HG03108 (cell line): ENCODE results near the gene SRRT.
"Not testable (repeated sequence)": the region's sequence is repeated elsewhere in the genome, so short reads cannot be mapped to it uniquely, and the experiment has no call there.

ENCODE experiments used
- ATAC-seq: cut with Tn5 transposase; IDR thresholded peaks from one replicate; pipeline ENCODE4 v1.9.1; 2021; ENCODE audit warnings: moderate library complexity; ENCODE audit not compliant: unreplicated experiment

The SRRT gene

DNA sequence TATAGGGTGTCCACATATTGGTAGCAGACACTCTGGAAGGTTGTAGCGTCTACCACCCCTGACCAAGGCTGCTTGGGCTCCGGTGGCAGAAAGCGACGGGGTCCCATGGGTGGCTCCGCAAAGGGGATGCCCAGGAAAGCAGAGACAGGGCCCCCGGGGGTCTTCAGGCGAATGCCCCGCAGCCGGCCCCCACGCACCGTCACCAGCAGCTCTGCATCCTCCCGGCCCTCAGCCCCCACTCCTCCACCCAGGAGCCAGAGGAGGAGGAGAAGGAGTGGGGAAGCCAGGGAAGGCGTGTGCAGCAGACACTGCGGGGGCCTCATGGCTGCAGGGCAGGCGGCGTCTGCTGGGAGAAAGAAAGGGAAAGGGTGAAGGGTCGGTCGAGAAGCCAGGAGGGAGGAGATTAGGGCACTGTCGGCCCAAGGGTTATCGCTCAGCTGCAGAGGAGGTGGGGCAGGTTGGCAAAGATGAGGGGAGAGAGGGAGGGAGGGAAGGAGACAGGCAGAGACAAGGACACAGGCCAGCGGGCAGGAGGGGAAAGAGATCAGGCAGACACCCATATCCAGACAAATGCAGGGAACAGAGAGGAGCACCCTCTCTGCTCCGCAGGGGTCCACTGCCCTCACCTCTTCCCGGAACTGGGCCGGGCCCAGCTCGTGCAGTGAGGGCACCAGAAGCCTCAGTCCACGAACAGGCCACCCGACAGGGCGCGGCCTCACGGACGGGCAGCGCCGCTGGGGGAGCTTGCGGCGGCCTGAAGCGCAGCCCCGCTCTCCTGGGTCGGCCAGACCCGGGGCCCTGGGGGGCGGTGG lies 19.2 kb downstream of the SRRT start:
- no peak for ATAC-seq

DNA sequence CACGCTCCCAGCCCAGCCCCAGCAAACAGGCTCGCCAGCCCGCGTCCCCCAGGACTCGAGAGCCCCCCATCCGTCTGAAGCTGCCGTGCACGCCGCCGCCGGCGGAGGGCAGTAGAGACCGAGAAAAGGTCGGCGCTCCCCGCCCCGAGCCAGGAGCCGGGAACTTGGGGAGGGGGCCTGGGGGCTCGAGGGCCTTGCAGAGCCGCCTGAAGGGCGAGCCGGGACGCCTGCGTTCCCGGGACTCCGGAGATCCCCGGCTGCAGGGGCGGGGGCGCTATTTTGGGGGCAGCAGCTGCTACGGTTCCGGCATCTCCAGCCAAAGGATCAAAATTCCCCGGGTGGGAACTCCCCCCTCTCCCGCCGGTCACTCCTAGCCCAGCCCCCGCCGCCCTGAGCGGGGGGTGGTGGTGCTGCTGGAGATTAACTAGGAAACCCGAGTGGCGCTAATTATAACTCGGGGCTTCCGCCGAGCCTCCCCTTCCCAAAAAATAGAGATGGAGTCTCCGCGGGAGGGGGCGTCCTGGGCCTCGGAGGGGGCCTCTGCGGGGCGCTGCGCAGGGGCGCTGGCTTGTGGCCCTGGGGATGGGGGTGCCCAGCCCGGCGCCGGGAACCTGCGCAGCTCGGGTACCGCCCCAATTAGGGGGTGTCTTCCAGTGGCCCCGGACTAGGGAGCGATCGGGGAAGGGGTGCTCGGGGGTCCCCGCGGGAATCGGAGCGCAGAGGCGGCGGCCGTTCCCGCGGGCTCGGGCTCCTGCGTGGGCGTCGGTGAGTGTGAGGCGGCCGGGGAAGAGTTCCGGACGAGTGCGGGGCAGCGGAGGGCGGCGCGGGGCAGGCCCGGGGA lies 20.2 kb downstream of the SRRT start:
- ATAC-seq: no peak

DNA sequence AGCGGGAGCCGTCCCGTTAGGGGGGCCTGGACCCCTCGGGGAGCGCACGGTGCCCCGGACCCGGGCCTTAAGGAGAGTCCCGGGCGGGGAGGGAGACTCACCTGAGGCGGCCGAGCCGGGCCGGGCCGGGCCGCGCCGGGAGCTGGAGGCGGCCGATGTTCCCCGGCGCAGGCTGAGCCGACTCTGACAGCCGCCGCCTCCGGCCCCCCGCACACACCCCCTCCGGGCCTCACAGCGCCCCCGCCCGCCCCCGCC lies 20.7 kb downstream of the SRRT start, which contains the start of gene ACHE:
Gene ACHE (minus strand): TSS at position 188 of the 255 bp plus-strand sequence. CDS start 1,656 bp downstream, outside the sequence.
- ATAC-seq: no peak

DNA sequence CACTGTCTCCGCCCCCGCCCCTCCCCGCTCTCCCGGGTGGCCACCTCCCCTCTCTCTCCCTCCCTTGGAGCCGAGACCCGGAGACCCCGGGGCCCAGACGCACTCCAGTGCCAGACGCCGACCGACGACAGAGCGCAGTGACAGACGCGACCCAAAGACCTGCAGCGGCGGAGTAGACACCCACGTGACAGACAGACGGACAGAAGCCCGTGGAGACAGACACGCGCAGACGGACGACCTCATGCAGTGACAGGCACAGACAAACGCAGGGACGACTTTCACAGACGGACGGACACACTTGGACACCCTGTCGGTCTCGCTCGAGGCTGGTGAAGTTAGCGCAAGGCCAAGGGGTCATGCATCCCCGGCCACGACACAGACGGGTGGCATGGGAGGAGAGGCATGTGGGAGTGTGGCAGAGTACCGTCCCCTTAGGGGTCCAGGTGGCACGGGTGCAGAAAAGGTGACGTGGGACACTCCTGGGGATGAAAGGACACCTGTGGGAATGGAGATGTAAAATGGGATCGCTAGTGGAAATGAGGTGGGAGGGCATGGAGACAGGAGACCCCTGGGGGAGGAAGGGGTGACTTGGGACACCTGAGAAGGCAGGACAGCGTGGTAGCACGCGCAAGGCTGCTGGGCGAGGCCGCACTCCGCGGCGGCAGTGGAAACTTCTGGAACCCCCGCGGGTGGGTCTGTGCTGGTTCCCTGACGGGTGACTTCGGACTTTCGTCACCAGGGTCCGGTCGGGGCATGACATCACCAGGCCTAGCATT lies 21.2 kb downstream of the SRRT start:
- no peak for ATAC-seq

DNA sequence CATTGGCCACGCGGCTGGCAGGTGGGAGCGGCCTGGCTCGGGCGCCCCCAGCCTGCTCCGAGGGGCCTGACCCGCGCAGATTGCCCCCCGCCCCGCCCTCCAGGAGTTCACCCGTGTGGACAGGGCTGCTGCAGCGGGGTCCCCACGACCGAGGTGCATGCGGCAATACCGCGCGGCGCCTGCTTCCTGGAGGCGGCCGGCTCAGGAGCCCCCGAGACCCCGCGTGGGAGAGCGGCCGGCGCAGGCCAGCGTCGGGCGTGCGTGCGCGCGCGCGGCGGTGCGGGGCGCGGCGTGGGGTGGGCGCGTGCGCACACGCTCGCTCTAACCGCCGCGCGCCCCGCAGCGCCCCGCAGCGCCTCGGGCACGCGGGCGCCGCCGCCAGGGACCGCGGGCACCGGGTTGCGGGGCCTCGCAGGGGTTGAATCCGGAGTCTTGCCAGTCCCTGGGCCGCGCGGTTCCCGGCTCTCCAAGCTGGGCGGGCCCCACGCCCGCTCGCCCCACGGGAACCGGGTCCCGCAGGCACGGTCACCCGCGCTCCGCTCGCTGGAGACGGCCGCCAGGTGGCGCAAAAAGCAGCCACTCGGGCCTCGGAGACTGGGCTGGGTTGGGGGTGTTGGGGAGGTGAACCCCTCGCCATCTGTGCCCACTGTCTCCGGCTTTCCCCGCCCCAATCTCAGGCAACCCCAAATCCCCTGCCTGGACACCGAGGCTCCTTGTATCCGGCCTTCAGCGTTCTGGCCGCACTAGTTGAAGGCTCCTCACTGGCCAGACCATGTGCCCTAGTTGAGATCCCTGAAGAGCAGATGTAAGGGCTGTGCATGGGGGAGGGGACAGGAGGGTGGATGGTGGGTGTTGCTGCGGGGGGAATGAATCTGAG lies 22.1 kb downstream of the SRRT start:
- ATAC-seq: no peak

DNA sequence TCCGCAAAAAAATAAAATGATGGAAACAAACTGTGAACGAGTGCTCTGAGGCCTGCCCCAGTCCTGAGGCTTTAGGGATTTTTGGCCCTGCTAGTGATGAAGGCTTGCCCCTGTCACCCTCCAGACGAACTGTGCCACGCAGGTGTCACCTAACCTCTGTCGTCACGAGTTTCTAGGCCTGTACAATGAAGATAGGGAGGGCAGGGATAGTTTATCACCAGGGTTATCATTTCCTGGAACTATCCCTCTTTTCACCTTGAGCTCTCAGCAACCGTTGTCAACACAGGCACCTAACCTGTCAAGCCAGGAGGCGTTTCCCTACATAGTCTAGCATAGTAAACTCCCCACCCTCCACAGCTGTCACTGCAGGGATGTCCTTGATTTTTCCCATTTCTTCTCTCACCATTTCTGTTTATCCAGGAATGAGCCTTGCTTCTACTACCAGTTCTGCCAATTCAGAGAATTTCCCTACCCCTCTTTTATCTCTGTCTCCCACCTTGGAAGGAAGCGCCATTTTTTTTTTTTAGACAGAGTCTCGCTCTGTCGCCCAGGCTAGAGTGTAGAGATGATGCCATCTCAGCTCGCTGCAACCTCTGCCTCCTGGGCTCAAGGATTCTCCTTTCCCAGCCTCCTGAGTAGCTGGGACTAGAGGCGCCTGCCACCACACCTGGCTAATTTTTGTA lies 23.0 kb downstream of the SRRT start:
- ATAC-seq: no peak

DNA sequence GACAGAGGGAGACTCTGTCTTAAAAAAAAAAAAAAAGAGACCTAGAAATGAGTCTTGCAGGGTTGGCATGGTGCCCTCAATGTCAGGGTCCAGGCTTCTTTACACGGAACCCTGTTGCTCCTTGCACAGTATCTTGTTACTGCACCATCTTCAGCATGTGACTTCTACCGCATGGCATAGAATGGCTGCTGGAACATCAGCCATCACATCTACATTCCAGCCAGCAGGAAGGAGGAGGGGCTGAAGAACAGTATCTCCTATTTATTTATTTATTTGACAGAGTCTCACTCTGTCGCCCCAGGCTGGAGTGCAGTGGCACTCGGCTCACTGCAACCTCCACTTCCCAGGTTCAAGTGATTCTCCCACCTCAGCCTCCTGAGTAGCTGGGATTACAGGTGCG lies 24.5 kb downstream of the SRRT start:
- no peak for ATAC-seq

DNA sequence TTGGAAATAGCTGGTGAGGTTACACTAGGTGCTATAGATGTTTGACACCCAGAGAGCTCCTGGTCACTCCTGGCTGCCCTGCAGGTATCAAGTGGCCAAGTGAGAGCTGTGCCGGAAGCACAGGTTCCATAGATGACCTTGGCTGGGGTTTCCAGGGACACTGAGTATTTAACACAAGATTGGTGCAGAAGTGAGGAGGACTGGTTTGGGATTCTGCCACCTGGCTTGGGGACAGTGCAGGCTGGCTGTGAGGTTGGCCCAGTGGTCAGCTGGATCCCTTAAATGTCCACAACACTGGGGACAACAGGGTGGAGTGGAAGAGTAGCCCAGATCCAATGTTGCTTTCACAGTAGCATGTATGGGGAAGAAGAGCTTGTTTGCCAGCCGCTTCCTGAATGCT lies 26.1 kb downstream of the SRRT start:
- ATAC-seq: no peak

DNA sequence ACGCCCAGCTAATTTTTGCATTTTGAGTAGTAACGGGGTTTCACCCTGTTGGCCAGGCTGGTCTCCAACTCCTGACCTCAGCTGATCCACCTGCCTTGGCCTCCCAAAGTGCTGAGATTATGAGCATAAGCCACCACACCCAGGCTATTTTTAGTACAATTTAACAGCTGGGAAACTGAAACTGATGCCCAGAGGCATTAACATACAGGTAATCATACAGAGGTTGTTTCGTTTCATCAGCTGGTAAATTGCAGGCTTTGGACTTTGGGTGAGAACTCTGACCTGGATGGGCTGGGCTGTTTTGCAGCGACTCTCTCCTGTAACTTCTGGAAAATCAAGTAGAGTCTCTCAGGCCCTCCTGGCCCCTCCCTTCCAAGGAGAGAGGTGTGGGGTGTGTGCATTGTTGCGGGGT lies 27.0 kb downstream of the SRRT start:
- no peak for ATAC-seq

DNA sequence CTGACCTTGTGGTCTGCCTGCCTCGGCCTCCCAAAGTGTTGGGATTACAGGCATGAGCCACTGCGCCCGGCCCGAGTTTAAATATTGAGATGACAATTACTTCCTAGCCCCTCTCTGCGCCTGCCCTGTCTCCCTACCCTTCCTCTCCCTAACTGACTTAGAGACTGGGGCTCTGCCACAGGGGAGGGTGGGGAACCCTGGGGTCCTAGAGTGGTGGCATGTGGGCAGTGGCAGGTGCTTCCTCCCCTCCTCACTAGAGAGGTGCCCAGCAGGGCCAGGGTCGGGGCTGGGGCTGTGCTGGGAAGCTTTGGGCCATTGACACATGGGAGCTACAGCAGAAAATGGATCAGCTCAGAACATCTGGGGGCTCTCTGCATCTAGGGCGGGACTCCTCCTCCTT lies 27.7 kb downstream of the SRRT start:
- no peak for ATAC-seq

DNA sequence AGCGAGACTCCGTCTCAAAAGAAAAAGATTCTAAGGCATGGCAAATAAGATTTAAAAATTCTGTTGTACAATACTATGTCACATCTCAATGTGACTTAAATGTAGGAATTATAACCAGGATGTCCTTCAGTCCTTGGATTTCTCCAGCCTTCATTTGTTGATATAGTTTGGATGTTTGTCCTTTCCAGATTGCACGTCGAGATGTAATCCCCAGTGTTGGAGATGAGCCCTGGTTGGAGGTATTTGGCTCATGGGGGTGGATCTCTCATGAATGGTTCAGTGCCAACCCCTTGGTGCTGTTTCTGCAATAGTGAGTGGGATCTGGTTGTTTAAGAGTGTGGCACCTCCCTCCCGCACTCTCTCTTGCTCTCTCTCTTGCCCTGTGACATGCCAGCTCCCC lies 33.6 kb downstream of the SRRT start:
- no peak for ATAC-seq

DNA sequence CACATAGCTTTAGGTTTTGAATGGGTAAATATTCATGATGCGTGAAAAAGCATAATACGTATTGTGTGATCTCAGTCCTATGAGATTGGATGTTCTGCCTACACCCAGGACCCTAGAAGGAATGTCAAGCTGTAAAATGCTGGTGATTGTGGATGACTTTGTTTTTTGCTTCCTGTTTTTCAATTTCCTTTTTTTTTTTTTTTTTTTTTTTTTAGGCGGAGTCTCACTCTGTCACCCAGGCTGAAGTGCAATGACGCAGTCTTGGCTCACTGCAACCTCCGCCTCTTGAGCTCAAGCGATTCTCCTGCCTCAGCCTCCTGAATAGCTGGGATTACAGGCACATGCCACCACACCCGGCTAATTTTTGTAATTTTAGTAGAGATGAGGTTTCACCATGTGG lies 35.5 kb downstream of the SRRT start:
- not testable (repeated sequence) for ATAC-seq

DNA sequence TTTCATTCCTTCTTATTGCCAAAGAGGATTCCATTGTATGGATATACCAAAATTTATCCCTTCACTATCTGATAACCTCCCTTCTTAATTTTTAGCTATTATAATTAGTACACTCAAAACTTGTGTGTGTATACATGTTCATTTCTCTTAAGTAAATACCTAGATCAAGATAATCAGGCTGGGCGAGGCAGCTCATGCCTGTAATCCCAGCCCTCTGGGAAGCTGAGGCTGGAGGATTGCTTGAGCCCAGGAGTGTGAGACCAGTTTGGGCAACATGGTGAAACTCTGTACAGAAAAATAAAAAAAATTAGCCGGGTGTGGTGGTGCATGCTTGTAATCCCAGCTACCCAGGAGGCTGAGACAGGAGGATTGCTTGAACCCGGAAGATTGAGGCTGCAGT lies 36.6 kb downstream of the SRRT start:
- no peak for ATAC-seq

DNA sequence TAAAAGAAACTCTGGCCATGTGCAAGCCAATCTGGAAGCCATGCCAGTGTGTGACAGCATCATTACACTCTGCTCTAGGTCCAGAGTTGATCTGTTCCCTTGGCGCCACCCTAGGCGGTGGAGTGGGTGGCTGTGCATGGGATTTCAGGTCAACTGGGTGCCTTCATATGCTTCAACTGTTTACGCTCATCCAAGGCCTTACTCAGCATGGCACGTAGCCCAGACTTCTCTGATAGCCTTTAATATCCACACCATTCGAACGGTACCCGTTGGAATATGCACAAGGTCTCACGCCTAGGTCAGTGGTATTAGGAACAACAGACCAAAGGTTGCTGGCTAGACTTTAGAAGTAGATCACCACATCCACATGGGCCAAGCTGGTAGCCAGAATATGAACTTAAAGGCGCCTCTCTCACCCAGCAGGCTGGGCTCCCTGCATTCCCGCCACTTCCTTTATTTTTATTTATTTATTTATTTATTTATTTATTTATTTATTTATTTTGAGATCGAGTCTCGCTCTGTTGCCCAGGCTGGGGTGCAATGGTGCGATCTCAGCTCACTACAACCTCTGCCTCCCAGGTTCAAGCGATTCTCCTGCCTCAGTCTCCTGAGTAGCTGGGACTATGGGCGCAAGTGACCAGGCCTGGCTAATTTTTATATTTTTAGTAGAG lies 39.4 kb downstream of the SRRT start:
- no peak for ATAC-seq

DNA sequence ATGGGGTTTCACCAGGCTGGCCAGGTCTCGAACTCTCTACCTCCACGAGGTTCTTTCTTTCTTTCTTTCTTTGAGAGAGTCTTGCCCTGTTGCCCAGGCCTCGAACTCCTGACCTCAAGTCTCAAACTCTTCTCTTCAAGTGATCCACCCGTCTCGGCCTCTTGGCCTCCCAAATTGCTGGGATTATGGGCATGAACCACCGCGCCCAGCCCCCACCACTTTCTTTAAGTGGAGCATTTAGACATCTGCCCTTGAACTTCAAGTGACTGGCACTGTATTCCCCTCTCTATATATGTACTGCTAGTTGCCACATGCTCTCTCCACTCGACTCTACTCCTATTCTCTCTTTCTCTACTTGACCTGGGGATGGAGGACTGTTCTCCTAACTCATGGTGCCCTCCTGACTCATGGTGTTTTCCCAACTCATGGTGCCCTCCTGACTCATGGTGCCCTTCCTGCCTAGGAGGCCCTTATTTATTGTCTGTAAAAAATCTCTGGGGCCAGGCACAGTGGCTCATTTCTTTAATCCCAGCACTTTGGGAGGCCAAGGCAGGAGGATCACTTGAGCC lies 40.1 kb downstream of the SRRT start:
- no peak for ATAC-seq

DNA sequence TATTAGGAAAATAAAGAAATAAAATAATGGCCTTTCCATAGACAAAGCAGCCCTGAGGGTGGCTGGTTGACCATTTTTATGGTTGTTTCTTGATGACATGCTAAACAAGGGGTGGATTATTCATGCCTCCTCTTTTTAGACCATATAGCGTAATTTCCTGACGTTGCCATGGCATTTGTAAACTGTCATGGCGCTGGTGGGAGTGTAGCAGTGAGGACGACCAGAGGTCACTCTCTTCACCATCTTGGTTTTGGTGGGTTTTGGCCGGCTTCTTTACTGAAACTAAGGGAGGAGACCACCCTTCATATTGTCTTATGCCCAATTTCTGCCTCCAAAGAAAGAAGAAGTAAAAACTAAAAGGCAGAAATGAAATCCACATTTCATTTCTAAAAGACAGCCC lies 44.4 kb downstream of the SRRT start:
- ATAC-seq: not testable (repeated sequence)

DNA sequence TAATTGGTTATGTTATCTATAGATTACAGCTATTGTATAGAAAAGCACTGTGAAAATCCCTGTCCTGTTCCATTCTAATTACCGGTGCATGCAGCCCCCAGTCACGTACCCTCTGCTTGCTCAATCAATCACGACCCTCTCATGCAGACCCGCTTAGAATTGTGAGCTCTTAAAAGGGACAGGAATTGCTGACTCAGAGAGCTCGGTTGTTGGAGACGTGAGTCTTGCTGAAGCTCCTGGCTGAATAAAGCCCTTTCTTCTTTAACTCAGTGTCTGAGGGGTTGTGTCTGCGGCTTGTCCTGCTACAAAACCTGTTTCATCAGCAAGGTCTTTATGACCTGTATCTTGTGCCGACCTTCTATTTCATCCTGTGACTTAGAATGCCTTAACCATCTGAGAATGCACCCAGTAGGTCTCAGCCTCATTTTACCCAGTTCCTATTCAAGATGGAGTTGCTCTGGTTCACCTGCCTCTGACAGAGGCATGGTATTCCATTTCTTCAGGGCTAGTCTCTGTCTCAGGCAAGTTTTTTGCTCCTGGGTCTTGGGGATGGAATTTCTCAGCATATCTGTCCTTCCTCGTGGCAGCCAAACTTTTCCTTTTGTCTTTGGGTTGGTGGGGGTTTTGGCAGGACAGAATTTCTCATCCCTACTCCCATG lies 45.0 kb downstream of the SRRT start:
- ATAC-seq: not testable (repeated sequence)

DNA sequence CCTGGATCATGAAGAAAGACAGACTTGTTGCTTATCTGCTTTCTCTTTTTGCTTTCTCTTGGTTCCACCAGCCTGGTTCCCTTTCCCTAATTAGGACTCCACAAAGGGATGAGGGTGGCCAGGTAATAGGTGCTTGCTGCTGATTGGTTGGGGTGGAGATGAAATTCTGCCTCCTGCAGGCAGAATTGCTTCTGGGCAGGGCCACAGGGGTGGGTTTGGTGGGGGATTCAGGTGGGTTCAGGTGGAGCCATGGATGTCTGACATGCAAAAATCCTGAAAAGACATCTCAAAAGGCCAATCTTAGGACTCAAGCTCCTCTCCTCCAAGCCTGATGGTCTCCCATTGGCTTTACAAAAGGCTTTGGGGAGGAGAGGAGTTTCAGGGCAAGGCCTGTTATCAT lies 46.1 kb downstream of the SRRT start:
- ATAC-seq: no peak

DNA sequence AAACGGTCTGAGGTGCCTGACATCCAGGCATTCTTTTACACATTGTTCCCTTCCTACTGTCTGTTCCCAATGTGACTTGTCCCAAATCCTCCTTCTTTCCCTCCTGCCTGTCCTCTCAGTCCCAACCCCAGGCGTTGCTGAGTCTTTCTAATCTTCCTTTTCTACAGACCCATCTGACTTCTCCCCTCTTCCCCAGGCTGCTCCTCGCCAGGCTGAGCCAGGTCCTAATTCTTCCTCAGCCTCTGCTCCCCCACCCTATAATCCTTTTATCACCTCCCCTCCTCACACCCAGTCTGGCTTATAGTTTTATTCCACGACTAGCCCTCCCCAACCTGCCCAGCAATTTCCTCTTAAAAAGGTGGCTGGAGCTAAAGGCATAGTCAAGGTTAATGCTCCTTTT lies 48.7 kb downstream of the SRRT start:
- ATAC-seq: not testable (repeated sequence)
